BJ (cell line): ENCODE data around the gene PDZRN3. TPM values are rescaled to one million over a fixed set of nuclear protein-coding genes. Genes with fewer than 3 reads are reported as not detected.

Source experiments
- CTCF ChIA-PET: fragments of 350-600 bp; formaldehyde crosslinking; extraction: SDS; loops from one replicate; lab custom pipeline; 2021; ENCODE audit warnings: antibody characterized with exemption, inconsistent platforms; lab: Yijun Ruan, JAX
- POLR2A ChIA-PET: fragments of 300-600 bp; sonication (Branson Sonifier 250); formaldehyde crosslinking; extraction: SDS; loops from one replicate; lab custom pipeline; 2021; ENCODE audit warnings: antibody characterized with exemption; lab: Charles Lee
- DNase-seq: peaks from one replicate; pipeline ENCODE4 v3.0.0-alpha.2; 2011; ENCODE audit warnings: low read depth
- H3K27me3 ChIP-seq: 2 replicates; pipeline ENCODE4 v1.6.0; 2011; ENCODE audit warnings: low read length; ENCODE audit not compliant: control insufficient read depth, insufficient read depth
- H3K36me3 ChIP-seq: 2 replicates; pipeline ENCODE4 v1.5.1; 2011; ENCODE audit warnings: low read length; ENCODE audit not compliant: control insufficient read depth, insufficient read depth
- H3K4me3 ChIP-seq: 2 replicates; pipeline ENCODE4 v1.5.1; 2011; ENCODE audit warnings: low read depth, mild to moderate bottlenecking, control low read depth, low read length
- CTCF ChIP-seq: IDR thresholded peaks from 2 replicates; pipeline ENCODE4 v1.5.1; 2011; ENCODE audit warnings: low read depth, mild to moderate bottlenecking, control low read depth, inconsistent platforms, low read length, moderate library complexity; ENCODE audit not compliant: insufficient read depth
- polyA plus RNA-seq: library from polyadenylated mRNA; depleted of rRNA; stranded (reverse); fragments of >200 nt; gene quantifications from 2 replicates; pipeline ENCODE4 v1.2.3, GENCODE V29; 2011

PDZRN3 gene
- polyA plus RNA-seq, 1 experiment: 4.9 TPM

GRCh38 chr3:73546961-73547360 is 77.8 kb downstream of the PDZRN3 start:
- no peaks in the 10 kb centered on the region for H3K36me3 ChIP-seq
- no peak overlapping the region for H3K4me3 ChIP-seq
- ChIA-PET POLR2A (interaction anchor here (0.6 to 1.6 kb wide), 4 partner anchors 10 to 284 kb away, joined by 3 to 9 read pairs (median 5); no protein-coding TSS in a partner anchor), CTCF (interaction anchor here (0.9 to 3.7 kb wide), 9 partner anchors 15 to 302 kb away, joined by 3 to 18 read pairs (median 4); no protein-coding TSS in a partner anchor)
- TF ChIP-seq CTCF: no peak
- no peaks in the 10 kb centered on the region for H3K27me3 ChIP-seq
- peak; percentile 89 for DNase-seq

GRCh38 chr3:73543412-73543811 is 81.3 kb downstream of the PDZRN3 start:
- no peaks in the 10 kb centered on the region for H3K36me3 ChIP-seq
- no peak overlapping the region for H3K4me3 ChIP-seq
- ChIA-PET CTCF (no interaction called here), POLR2A (no interaction called here)
- no peaks in the 10 kb centered on the region for H3K27me3 ChIP-seq
- DNase-seq: no peak
- no peak for TF ChIP-seq CTCF

- Histone ChIP-seq H3K27me3 (no peaks in the 10 kb centered on the region), H3K36me3 (no peaks in the 10 kb centered on the region; the same call in 1 of the 2 replicates), H3K4me3 (no peak overlapping the region)
- POLR2A ChIA-PET: no interaction called here
- no peak for TF ChIP-seq CTCF
- CTCF ChIA-PET: no interaction called here
- DNase-seq: no peak
Observed at GRCh38 chr3:73542136-73542535, 82.6 kb downstream of the PDZRN3 start.

GRCh38 chr3:73540969-73541740 is 83.6 kb downstream of the PDZRN3 start:
- POLR2A ChIA-PET: no interaction called here
- Histone ChIP-seq H3K4me3 (no peak overlapping the region), H3K27me3 (no peaks in the 10 kb centered on the region), H3K36me3 (no peaks in the 10 kb centered on the region; the same call in 1 of the 2 replicates)
- TF ChIP-seq CTCF: no peak
- DNase-seq: no peak
- CTCF ChIA-PET: interaction anchor here (0.6 to 1.1 kb wide), 2 partner anchors 20 to 466 kb away, joined by 3 to 5 read pairs; no protein-coding TSS in a partner anchor

- CTCF ChIA-PET: no interaction called here
- POLR2A ChIA-PET: no interaction called here
- no peak for DNase-seq
- Histone ChIP-seq H3K36me3 (no peaks in the 10 kb centered on the region; the same call in 1 of the 2 replicates), H3K27me3 (no peaks in the 10 kb centered on the region), H3K4me3 (no peak overlapping the region)
- no peak for TF ChIP-seq CTCF
Observed at GRCh38 chr3:73538486-73538885, 86.3 kb downstream of the PDZRN3 start.
